T follicular helper cell (primary cell): ENCODE measurements around the gene SLC25A34.

Experiments
- DNase-seq: peaks from one replicate; pipeline ENCODE4 v3.0.0-alpha.2; 2020; ENCODE audit warnings: low read depth

Gene SLC25A34

DNA sequence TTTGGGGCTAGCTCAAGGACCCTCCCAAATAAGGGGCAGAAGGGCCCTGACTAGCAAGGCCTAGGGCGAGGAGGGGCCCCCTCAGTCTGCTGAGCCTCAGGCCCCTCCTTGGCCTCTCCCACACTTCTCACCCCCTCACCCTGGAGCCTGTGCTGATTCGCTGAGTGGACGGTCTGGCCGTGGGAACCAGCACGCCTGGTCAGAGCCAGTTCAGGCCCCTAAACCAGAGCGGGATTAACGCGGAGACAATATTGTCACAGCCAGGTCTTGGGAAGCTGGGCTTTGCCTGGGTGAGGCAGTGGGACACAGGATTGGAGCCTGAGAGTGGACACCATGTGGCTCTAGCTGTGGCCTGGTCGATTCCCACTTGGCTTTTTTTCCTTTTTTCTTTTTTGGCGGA, 17.7 kb downstream of the SLC25A34 start:
- DNase-seq = no peak

DNA sequence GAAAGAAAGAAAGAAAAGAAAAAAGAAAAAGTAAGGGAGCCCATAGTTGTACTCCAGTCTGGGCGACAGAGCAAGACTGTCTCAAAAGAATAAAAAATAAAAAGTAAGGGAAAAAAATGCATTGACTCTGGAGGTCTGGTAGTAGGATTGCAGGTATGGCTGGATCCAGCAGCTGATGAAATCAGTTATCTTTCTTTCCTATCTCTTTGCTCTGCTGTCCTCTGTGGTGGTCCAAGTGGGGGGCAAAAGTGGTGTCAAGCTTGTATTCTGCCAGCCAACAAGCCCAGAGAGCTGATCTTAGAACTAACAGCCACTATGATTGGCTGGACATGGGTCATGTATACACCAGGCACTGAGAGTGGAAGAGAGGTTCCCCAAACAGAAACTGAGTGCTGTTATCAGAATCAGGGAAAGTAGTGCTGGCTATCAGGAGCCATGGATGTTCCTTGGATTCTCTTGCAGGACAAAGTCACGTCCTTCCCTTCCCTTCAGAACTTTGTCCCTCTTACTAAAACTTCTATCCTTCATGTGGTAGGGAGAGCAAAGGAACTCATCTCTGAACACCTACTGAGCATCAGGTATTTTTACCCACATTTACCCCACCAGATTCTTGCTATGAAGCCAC, 19.1 kb downstream of the SLC25A34 start:
- no peak for DNase-seq

DNA sequence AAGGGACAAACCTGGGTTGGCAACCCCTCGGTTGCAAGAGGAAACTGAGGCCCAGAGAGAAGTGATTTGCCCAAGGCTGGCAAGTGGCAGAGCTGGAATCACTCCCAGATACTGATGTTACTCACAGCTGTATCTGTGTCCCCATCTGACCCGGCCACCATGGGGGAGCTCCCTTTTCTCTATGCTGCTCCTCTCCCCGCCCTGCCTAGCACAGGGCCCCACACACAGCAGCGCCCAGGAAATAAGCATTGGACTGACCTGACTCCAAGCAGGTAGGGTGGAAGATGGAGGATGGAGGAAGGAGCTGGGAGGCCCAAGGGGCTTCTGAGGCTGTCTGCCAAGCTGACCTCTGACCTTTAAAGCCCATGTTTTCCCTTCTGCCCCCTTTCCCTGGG, 19.6 kb downstream of the SLC25A34 start:
- no peak for DNase-seq

DNA sequence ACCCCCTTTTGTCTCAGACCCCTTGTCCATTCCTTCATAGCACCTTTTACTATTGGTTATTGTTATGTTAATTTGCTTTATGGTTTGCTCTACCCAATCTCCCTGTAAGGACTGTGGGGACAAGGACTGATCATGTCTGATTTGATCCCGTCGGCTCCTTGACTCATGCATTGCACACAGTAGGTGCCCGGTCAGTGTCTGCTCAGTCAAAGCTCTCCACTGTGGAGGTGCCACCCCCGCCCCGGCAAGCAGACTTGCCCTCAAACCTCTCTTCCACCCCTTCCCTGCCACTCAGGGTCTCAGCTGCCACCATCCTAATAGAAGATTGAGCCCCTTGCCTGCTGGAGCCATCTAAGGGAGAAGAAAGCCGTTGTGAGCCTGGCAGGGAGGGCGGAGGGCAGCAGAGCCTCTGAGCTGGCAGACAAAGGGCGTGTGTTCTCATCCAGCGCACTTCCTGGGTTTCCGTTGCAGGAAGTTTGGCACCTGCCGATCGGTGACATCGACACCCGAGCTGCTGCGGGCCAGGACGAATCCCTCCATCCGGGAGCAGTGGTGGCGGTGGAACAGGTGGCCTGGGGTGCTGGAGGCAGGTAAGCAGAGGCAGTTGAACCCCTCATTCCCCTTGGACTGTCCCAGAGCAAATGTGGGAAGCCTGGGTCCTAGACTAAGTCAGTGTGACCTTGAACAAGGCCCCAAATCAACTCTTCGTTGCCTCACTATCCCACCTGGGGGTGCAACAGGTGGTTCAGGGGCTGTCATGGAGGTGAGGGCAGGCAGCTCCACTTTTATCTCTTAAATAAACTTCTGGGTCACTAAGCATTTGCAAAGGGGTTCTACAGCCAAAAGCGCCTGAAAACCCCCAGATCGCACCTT, 20.3 kb downstream of the SLC25A34 start:
- DNase-seq = no peak

DNA sequence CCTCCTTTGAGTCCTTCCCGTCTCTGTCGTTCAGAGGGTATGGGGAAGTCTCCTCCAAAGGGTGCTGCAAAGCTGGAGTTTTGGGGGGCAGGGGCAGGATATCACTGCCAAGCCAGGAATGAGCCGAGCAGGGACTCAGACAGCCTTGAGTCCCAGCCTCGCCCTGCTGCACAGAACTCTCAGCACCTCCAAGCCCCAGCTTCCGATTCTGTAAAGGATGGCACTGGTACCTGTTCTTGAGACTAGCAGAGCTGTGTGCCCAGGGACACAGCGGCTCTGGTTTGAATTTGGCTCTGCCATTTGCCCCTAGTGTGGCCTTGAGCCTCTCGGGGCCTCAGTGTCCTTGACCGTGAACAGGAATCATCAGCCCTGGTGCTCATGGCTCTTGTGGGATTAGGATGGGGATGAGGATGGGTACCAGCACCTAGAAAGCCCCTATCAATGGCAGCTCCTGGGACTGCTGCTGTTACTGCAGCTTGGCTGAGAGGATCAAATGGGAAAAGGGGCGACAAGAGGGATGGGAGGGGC, 21.0 kb downstream of the SLC25A34 start:
- no peak for DNase-seq

DNA sequence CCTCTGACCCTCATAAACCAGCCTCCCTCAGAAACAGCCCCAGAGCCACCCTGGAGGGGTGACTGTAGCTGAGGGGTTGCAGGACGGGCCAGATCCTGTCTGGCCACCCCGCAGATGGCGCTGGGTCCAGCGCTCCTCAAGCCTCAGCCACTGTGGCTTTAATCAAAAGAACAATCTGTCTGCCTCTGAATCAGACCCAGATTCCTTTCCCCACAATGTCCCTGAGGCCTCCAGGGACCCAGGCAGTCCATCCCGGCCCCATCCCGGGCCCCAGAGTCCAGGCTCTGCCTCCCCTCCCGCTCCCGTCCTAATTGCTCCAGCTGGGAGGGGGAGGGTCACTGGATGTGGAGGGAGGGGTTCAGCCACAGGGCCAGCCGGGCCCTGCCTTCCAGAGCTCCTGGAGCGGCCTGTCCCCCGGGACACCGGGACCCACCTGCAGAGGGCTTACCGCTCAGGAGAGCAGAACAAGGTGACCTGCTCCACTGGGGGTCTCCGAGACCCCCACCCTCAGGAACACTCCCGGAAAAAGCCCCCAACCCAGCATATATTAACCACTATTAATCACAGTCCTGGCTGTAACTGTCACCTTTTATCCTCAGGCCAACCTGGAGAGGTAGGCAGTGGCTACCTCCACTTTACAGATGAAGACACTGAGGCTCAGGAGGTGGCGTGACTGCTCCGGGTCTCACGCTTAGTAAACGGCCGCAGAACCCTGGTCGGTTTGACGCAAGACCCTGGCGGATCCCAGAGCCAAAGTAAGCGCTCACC, 21.7 kb downstream of the SLC25A34 start:
- DNase-seq = no peak

DNA sequence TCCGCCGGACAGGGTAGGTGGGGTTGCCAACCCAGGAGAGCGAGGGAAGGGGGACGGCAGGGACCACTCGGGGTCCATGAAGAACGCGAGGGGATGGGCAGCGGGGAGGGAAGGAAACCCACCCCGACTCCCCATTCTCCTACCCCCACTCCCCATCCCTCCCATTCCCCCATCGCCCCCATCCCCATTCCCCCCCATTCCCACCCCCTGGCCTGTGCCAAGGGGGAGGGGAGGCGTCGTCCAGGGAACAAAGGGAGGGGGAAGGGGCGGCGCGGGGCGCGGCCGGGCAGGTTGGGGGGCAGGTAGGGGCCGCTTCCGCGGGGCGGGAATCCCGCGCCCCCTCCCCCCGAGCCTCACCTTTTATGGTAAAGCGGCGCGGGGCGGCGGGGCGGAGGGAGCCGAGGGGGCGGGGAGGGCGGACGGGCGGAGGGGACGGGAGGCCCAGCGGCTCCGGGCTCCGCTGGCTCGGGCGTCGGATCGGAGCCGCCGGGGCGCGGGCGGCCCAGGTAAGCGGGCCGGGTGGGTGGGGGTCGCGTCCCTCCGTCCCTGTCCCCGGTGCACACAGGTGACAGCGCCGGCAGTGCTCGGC, 22.4 kb downstream of the SLC25A34 start, which contains the start of gene FBLIM1:
TSS of gene FBLIM1 (plus strand) at position 453 of the 589 bp plus-strand sequence. CDS start 6,189 bp downstream, outside the sequence.
- no peak for DNase-seq

DNA sequence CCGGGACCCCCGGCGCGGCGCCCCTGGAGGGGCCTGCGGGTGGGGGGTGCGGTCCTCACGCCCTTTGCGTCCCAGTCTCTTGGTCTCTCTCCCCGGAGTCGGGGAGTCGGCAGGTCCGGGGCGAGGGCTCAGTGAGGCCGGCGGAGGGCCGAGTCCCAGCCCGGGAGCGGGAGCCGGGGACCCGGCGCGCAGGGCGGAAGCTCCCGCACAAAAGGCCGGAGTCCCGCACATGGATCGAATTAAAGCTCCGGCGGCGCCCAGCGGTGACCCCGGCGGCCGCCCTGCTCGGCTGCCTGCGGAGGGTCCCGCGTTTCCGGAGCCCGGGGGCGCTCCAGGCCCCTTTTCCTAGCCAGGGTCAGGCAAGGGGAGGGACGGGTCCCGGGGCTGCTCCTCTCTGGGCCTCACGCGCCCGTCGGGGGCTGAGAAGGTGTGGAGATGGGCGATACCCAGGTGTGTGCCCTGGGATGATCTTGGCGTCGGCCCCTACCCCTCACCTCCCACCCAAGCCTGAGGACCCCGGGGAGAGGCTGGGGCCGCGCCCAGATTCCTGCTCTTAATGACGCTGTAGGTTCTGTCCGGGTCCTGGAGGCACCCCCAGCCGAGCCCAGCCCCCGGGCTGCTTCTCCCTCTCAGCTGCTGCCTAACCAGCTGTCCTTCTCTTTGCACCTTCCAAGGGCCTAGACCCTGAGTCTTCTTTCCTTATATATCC, 23.0 kb downstream of the SLC25A34 start:
- no peak for DNase-seq

DNA sequence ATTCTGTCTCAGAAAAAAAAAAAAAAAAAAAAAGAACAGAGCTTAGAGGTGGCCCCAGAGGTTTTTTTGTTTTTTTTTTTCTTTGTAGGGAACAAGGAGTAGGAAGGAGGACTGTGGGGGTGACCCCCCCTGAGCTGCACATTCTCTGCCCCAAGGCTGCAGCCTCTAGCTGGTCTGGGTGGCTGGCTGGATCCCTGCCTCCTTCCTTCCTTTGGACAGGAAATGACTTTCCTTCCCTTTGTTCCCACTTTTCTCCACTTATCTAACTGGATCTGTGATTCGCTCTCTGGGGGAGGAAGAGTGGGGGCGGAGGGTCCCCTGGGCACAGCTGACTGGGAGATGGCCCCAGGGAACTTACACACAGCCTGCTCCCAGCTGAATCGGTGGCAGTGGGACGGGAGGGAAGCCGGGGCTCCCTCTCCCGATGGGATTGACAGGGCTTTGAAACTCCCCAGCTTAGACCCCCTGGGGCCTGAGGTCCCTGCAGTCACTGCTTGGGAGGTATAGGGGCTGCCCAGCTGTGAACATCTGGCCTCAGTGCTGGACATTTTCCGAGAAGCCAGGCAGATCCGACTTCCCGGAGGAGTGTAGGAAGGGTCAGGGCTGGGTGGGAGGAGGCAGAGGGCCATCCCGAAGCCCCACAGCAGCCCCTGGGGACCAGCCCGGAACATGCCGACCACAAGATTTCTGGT, 24.6 kb downstream of the SLC25A34 start:
- DNase-seq = no peak

DNA sequence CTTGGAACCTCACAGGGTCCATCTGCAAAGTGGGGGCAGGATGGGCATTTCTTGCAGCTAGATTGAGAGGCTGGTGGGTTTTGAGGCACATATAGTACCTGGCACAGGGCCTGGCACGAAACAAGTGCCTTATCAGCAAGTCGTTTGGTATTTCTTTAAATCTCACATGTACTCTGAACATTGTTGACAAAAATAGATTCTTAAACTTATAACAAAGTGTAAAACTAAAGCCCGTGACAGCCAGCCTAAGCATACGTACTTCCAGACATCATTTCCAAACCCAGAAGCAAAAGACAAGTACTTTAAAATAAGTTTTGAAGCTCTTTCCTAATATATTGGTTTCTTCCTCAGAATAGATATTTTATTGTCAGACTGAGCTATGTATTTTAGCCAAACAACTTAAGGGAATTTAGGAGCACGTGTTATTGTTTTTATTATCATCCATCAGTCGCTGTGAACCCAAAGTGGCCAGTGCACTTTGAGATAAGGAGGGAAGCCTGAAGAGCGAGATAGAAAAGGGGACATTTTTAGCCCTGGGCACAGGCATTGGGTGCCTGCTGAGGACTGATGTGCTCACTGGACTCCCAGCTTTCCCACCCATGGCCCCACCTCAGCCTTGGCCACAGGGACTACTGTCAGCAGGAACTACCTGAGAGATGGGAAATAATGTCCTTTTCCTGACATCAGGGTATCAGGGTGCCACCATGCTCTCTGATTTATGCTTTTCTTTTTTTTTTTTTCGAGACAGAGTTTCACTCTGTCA, 25.5 kb downstream of the SLC25A34 start:
- no peak for DNase-seq

DNA sequence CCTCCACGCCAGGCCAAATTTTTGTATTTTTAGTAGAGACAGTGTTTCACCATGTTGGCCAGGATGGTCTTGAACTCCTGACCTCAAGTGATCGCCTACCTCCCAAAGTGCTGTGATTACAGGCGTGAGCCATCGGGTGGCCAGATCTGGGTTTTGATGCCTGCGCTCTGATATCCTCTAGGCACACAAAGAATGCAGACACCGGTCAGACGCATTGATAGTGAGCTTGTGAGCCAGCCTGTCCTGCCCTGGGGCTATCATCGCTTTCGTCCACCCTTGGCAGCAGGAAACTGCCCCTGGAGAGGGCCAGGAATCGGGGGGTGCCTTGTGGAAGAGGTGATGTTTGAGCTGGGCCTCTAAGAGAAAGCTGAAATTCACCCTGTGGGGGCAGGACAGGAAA, 26.5 kb downstream of the SLC25A34 start:
- no peak for DNase-seq

DNA sequence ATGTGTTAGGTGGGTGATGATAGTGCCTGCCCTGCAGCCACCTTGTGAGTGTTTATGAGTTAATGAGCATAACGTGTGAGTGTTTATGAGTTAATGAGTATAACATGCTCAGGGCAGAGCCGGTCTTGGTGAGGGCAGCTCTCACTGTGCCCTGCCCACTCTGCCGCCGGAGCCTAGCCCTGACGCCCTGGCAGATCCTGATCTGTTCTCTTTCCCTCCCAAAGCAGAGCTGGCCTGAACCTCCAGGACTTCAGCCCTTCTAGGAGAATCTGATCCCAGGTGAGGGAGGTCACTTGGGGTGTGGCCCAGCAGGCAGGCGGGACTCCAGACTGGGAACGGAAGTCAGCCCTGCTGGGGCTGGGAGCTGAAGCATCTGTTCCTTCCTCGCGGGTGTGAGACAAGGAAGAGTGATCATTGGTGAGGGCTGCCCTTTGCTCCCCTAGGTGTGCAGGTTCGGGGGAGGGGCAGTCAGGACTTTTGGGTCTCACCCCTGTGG, 28.3 kb downstream of the SLC25A34 start:
- DNase-seq = no peak

DNA sequence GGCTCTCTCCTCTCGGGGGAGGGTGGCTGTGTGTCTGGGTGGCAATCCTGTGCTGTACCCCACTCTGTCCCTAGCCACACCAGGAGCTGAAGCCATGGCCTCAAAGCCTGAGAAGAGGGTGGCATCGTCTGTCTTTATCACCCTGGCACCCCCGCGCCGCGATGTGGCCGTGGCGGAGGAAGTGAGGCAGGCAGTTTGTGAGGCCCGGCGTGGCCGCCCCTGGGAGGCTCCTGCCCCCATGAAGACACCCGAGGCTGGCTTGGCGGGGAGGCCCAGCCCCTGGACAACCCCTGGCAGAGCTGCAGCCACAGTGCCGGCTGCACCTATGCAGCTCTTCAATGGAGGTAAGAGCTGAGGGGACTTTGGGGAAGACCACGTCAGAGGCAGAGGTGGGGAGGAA, 28.8 kb downstream of the SLC25A34 start:
- no peak for DNase-seq

DNA sequence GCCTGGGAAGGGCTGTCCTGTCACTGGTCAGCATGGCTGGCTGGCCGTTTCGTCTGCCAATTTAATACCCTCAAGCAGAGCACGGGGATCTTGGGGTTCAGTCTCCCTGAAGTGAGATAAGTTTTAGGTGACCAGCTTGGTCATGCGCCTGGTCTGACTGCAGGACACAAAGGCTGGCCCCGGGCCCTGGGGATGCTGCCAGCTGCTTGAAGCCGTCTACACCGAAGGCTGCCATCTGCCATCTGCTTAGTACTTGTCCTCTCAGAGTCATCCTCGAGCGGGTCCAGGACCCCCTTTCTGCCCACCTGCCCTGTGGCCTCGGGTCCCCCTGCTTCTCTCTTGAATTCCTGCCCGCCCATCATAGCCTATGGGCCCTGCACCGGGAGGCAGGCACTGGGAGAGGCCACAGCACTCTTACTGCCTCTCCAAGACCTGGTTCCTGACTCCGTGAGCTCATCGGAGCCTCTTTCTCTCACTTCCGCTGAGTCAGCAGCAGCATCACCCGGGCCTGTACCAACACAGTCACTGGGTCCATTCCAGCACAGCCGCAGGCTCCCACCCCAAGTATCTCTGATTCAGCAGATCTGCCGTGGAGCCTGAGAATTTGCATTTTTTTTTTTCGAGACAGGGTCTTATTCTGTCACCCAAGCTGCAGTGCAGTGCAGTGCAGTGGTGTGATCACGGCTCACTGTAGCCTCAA, 29.6 kb downstream of the SLC25A34 start:
- DNase-seq = no peak

DNA sequence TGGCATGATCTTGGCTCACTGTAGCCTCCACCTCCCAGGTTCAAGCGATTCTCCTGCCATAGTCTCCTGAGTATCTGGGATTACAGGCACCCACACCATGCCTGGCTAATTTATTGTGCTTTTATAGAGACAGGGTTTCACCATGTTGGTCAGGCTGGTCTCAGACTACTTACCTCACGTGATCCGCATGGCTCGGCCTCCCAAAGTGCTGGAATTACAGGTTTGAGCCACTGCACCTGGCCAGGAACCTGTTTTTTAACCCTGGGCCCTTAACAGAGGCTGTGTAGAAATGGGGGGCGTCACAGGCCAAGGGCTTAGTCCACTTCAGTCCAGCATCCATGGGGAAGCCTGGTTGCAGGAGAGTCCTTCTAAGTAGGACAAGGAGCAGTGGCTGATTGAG, 31.9 kb downstream of the SLC25A34 start:
- DNase-seq = no peak

DNA sequence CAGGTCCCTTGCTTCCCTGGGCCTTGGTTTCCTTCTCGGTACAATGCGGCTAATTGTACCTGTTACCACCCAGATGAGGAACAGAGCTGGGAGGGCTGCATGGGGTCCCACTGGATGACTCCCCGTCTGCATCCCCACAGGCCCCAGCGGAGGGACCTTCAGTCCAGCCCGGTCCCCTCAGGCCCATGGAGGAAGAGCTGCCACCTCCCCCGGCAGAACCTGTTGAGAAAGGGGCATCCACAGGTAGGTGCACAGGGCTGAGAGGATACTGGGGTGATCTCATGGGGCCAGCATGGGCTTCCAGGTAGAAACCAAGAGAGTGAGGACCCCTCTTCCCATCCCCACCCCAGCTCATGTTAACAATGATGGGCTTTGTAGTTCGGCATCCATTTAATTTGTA, 32.3 kb downstream of the SLC25A34 start:
- DNase-seq = no peak

DNA sequence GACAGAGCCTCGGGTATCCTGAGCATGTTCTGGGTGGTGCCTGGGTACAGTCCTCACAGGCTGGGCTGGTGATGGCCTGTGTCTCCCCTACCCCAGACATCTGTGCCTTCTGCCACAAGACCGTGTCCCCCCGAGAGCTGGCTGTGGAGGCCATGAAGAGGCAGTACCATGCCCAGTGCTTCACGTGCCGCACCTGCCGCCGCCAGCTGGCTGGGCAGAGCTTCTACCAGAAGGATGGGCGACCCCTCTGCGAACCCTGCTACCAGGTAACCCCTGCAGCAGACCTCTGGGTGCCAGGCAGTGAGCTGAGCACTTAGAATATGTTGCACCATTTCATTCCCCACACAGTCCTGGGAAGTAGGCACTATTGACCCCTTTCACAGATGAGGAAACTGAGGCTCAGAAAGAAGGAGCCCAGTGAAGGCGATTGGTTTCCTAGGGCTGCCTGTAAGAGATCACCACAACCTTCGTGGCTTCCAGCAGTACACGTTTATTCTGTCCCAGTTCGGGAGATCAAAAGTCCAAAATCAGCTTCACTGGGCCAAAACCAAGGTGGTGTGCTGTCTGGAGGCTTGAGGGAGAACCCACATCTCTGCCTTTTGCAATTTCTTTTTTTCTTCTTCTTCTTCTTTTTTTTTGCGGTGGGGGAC, 34.4 kb downstream of the SLC25A34 start:
- no peak for DNase-seq

DNA sequence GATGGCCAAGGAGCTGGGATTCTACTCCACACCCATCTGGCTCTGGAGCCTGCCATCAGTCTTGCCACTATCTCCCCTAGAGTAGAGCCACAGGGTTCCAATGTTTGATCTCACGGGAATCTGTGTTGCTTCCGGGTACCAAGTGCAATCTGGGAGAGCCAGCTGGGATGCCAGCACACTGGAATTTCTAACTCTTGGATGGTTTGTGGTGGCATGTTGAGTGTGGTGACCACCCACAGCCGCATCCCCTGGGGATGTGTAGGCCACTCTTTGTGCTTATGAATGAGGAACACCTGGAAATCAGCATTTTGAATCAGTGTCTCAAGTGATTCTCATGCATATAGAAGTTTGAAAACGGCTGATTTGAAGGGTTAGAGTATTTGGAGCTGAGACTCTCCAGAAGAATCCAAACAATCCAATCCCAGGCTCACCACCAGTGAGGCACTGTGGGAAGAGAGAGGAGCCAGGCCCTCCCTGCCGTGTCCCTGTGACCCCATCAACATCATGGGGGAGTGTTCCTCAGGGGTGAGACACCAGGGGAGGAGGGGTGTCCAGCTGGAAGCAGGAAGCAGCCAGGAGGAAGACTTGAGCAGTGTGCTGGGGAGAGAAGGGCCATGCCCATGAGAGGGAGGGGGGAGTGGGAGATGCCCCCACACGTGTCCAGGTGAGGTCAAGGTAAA, 35.9 kb downstream of the SLC25A34 start:
- DNase-seq = no peak
